Esophagus mucosa (tissue), 1 donor: ENCODE data around the gene GLYATL2. TPM values are rescaled to one million over a fixed set of nuclear protein-coding genes. Genes with fewer than 3 reads are reported as not detected.

Source experiments
- ATAC-seq: fragments of 200-7000 bp; cut with Tn5 transposase; one replicate; pipeline ENCODE4 v1.9.1; 2020
- total RNA-seq: library from RNA; stranded (reverse); gene quantifications from one replicate; pipeline ENCODE4 v1.2.4, GENCODE V29; 2023
- donor health status: DM: yes; HTN: yes; CAD: no.

Gene GLYATL2
- total RNA-seq, 1 donor from 2014 or later, result 1.6 TPM

- ATAC-seq, result no peak
These were observed 48.2 kb downstream of the GLYATL2 start for GRCh38 chr11:58796333-58796732.

- peak; percentile 93 for ATAC-seq
These were observed 56.0 kb downstream of the GLYATL2 start for GRCh38 chr11:58788355-58789023.

- peak; percentile 64 for ATAC-seq
These were observed 56.6 kb downstream of the GLYATL2 start for GRCh38 chr11:58787903-58788302.

DNA sequence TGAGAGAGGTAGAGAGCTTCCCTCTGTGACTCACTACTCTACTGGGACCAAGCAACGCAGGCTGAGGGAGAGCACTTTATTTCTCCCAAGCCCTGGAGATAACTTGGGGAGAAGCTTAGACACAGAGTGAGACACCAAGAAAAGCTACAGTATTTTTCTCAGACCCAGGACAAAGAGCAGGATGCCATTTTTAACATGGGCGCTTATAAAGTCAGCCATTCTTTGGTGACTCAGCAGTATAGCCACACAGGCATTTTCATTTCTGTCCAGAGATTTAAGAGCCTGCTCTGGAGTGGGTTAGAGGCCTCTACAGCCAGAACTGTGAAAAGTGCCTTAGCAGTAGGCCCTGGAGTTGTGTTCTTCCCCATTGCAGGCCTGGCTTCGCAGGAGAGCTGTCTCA lies 57.8 kb downstream of the GLYATL2 start:
- ATAC-seq, result peak; percentile 32

- no peak for ATAC-seq
These were observed 59.5 kb downstream of the GLYATL2 start for GRCh38 chr11:58784995-58785394.

Other genes with a start within 250 kb of the GLYATL2 start
- 0.76 TPM for gene CNTF, start 222.0 kb downstream of the GLYATL2 start, total RNA-seq
- gene GLYAT, start 112.8 kb downstream of the GLYATL2 start, total RNA-seq, result not detected
- 0.44 TPM for gene GLYATL1, start 94.8 kb upstream of the GLYATL2 start, total RNA-seq
- gene GLYATL1B, start 241.6 kb upstream of the GLYATL2 start, total RNA-seq, result not detected